DMS153 (cell line): ENCODE measurements around the gene GPC6.

Experiments
- DNase-seq: peaks from one replicate; lab custom pipeline; 2025; lab: John Stamatoyannopoulos, UW

Gene GPC6

GRCh38 chr13:93686399-93686798 lies 459.8 kb downstream of the GPC6 start:
- no peak for DNase-seq

- DNase-seq, result no peak
Measured at GRCh38 chr13:93687261-93687660, 460.7 kb downstream of the GPC6 start.

- DNase-seq, result no peak
Measured at GRCh38 chr13:93689333-93689732, 462.7 kb downstream of the GPC6 start.

- no peak for DNase-seq
Measured at GRCh38 chr13:93690139-93690538, 463.5 kb downstream of the GPC6 start.

GRCh38 chr13:93698016-93698613 lies 471.5 kb downstream of the GPC6 start:
- DNase-seq, result no peak

- DNase-seq, result no peak
Measured at GRCh38 chr13:93700115-93700514, 473.5 kb downstream of the GPC6 start.

DNA sequence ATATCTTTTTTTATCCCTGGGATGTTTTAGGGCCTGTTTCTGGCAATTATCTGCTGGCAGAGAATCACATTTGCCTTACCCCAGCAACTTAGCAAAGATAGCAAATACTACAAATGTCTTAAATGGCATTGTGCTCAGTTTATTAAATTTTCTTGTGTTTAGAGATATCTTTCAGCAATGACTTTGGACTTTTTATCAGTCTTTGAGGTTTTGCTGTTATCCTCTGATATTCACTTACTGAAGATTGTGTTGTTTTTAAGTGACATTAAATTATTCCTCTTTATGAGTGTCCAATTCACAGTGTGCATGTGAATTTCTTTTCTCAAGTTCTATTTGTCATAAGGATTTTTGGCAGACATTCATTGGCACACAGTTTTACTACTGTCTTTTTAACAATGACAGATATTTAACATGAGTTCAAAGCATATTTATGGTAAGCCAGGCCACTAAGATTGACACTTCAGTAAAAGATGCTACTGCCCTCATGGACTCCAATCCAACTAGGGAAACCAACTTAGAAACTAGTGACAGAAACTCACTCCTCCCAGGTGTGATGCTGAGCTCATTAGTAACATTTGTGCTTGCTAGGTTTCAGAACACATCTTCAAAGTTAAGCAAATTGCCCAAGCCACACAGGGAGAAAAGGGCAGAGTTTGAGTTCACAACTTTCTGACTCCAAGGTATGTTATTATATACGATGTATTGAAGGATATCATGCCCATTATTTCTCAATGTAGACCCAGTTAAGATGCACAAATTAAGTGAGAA lies 481.9 kb downstream of the GPC6 start:
- DNase-seq, result no peak

DNA sequence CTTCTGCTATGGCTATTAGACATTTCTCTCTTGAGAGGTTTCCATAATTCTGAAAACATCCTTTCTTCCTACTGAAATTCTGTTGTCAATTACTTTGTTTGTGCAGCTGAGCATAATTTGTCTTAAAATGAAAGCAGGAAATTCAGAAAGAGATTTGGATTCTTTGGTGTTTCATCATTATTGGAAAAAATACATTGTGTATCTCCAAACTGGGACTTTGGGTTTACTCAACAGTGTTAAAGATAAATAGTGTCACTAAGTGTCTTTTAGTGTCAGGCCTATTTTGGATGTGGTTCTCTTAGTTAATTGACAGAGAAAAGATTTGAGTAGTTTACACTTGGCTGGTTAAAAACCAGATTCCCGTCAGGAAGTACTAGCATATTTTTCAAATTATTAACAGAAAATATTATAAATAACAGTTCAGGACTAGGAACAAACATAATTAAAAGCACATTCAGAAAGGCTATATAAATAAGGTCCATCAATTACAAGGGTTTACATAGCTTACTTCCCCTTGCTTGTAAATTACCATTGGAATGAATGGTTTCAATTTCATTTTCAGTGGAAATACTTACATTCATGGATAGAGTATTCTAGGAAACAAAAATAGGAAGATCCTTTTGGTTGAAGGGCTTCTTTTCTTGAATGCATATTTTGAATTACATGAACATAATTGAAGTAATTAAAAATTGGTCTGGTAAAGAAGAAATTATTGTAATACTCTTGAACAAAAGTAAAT lies 483.1 kb downstream of the GPC6 start:
- no peak for DNase-seq

DNA sequence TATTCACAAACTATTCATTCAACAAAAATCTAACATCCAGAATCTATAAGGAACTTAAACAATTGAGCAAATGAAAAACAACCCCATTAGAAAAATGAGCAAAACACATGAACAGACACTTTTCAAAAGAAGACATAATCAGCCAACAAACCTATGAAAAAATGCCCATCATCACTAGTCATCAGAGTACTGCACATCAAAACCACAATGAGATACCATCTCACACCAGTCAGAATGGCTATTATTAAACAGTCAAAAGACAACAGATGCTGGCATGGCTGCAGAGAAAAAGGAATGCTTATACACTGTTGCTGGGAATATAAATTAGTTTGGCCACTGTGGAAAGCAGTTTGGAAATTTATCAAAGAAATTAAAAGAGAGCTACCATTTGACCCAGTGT lies 487.6 kb downstream of the GPC6 start:
- DNase-seq, result no peak

DNA sequence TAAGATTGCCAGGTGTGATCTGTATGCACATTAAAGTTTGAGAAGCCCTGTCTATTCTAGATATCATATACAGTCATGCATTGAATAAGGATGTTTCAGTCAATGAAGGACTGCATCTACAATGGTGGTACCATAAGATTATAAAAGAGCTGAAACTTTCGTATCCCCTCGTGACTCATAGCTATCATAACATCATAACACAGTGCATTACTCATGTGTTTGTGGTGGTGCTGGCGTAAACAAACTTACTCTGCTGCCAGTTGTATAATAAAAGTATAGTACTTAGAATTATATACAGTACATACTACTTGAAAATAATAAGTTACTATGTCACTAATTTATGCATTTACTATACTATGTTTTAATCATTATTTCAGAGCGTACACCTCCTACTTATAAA lies 489.3 kb downstream of the GPC6 start:
- no peak for DNase-seq

DNA sequence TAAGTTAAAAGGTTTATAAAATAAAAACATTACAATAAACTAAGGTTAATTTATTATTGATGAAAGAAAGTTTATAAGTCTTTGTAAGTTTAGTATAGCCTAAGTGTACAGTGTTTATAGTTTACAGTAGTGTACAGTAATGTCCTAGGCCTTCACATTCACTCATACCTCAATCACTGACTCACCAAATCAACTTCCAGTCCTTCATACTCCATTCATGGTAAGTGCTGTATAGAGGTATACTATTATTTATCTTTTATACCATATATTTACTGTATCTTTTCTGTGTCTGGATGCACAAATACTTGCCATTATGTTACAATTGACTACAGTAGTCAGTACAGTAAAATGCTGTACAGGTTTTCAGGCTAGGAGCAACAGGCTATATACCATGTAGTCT lies 490.0 kb downstream of the GPC6 start:
- no peak for DNase-seq

DNA sequence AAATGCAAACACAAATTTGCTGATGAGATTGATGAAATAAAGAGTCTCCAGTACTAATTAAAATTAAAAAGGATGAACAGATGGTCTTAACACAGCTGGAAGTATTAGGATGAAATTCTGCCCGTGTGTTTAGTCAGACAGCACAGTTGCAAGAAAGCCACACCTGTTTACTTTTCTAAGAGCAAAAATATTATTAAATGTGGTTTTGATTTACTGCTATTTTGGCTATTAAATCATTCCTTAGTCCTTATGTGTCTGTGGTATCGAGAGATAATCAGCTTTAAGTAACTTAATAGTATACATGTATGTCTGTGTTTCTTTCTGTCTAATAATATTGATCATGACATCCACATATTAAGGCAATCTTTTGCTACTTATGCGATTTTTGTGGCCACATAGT lies 494.9 kb downstream of the GPC6 start:
- no peak for DNase-seq

- no peak for DNase-seq
Measured at GRCh38 chr13:93723316-93723715, 496.7 kb downstream of the GPC6 start.

DNA sequence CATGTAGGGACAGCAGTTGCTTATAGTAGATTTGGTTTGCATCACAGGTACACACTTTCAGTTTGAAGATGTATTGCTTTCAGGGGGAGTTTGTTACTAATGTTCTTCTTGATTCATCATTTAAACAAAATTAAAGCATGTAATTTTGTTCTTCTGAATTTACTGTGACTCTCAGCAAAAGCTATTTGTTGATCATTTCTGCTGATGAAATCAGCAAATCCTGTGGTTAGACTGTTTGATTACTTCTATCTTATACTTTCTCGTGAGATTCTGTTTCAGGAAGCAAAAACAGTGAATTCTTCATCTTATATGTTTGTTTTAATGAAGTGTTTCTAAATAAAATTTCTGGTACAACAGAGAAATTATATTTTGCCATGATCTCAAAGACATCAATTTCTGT lies 497.6 kb downstream of the GPC6 start:
- no peak for DNase-seq

GRCh38 chr13:93726173-93726957 lies 499.8 kb downstream of the GPC6 start:
- DNase-seq, result no peak

DNA sequence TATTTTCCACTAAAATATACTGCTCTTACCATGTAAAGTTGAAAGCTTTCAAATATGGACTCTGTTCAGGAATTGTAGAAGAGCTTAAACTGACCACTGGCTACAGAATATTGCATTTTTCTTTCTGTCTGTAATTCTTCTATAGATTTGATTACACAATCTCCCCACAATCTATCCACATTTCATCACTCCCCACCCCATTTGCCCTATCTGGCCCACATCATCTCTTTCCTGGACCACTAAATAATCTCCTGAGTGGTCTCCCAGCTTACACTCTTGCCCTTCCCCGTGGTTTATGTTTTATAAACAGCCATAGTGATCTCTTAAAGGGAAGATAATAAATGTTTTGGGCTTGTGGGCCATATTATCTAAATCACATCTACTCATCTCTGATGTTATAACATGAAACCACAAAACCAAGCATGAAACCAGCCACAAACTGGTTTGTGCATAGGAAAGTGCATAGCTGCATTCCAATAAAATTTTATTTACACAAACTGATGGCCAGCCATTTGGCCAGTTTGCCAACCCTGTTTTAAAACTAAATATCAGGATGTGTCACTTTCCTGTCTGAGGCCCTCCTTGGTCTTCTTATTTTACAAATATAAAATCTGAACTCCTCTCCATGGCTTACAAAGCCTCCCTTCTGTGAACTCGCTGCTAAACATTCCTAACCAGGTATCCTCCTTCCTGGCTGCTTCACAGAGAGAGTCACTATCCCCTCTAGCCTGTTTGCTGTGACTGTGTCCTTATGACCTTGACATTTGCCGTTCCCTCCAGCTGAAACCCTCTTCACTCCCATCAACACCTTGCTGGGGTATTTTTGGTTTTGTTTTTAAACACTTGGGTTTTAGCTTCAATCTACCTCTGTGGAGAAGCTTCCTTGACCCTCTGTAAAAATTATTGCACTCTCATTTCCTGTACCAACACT lies 500.9 kb downstream of the GPC6 start:
- no peak for DNase-seq

- no peak for DNase-seq
Measured at GRCh38 chr13:93729383-93729782, 502.8 kb downstream of the GPC6 start.

DNA sequence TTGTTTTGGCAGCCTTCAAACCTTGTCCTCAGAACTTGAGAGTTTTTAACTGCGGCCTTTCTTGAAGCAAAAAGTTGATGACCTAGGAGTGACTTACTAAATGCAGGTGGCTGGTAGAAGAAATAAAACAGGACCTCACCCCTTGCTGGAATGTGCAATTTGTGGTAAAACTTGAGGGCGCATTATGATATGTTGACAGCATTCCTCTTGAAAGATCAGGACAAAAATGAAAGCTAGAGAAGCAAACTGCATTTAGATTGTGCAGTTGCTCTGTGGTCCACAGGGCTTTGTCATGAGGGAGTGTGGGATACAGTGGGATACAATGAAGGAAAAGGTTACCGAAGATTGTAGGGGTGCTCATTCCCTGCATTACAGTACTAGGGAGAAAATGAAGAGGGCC lies 504.2 kb downstream of the GPC6 start:
- no peak for DNase-seq

- no peak for DNase-seq
Measured at GRCh38 chr13:93732186-93732585, 505.6 kb downstream of the GPC6 start.

DNA sequence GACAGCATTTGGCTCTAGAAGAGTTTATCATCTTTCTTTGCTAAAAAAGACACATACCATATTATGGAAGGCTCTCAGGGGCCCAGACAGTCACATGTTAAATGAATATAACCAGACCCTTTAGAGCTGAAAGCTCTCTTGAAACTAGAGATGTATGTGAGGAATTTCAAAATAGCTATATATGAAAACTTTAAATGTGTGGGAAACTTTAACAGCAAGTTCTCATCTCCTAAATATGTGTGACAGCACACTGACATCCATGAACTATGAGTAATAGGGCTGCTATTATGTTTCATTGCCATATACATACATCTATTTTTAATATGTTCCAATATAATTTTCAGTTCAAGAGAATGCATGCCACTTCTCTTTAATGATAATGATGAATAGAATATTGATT lies 509.5 kb downstream of the GPC6 start:
- DNase-seq, result no peak

- DNase-seq, result no peak
Measured at GRCh38 chr13:93736909-93737308, 510.3 kb downstream of the GPC6 start.
